ENCODE measurements around the gene RSPH4A.

- TF ChIP-seq, protein P1, sequence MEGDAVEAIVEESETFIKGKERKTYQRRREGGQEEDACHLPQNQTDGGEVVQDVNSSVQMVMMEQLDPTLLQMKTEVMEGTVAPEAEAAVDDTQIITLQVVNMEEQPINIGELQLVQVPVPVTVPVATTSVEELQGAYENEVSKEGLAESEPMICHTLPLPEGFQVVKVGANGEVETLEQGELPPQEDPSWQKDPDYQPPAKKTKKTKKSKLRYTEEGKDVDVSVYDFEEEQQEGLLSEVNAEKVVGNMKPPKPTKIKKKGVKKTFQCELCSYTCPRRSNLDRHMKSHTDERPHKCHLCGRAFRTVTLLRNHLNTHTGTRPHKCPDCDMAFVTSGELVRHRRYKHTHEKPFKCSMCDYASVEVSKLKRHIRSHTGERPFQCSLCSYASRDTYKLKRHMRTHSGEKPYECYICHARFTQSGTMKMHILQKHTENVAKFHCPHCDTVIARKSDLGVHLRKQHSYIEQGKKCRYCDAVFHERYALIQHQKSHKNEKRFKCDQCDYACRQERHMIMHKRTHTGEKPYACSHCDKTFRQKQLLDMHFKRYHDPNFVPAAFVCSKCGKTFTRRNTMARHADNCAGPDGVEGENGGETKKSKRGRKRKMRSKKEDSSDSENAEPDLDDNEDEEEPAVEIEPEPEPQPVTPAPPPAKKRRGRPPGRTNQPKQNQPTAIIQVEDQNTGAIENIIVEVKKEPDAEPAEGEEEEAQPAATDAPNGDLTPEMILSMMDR (conservative IDR thresholded peaks at IDR 0.05 in 1 of 2, IDR thresholded peaks at IDR 0.05 in 1 of 2; ENCODE audit: extremely low read depth in 1 of 2, insufficient read depth in 1 of 2, low read depth in 1 of 2, low read length in 2 of 2) = no peak
- no peak for TF ChIP-seq EZH2 (IDR thresholded peaks at IDR 0.05; ENCODE audit: borderline replicate concordance, low read length)
These were observed 56.0 kb downstream of the RSPH4A start for GRCh38 chr6:116672306-116672705.
